Activated CD8-positive, alpha-beta T cell treated with anti-CD3 and anti-CD28 coated beads, Interleukin-2, amount 10 ng/mL, durations not matched to agents 7 days and 5 days (primary cell): ENCODE data around the gene CYP4F22. TPM values are rescaled to one million over a fixed set of nuclear protein-coding genes. Genes with fewer than 3 reads are reported as not detected.
A peak's percentile ranks its signal among the peaks of the same experiment; 100 is the strongest.
"Not testable (repeated sequence)": the region's sequence is repeated elsewhere in the genome, so short reads cannot be mapped to it uniquely, and the experiment has no call there.

ENCODE experiments used
- ATAC-seq: fragments of 150-1000 bp; cut with Tn5 transposase; one replicate; pipeline ENCODE4 v1.10.0; 2021; ENCODE audit warnings: moderate library complexity
- CTCF ChIA-PET: fragments of 350-600 bp; sonication (Branson Sonifier 250); formaldehyde crosslinking; loops from one replicate; lab custom pipeline; 2021; ENCODE audit warnings: antibody characterized with exemption; lab: Charles Lee
- POLR2A ChIA-PET: fragments of 350-600 bp; sonication (Branson Sonifier 250); formaldehyde crosslinking; loops from one replicate; lab custom pipeline; 2021; ENCODE audit warnings: antibody characterized with exemption; lab: Charles Lee
- DNase-seq: peaks from one replicate; pipeline ENCODE4 v3.0.0-alpha.2; 2020
- H3K27ac Mint-ChIP-seq: one replicate; pipeline ENCODE4 v1.8.0; 2021; ENCODE audit warnings: mild to moderate bottlenecking, mixed read lengths
- H3K27me3 Mint-ChIP-seq: one replicate; pipeline ENCODE4 v1.8.0; 2021; ENCODE audit warnings: low read depth, mixed read lengths
- H3K36me3 Mint-ChIP-seq: one replicate; pipeline ENCODE4 v1.8.0; 2021; ENCODE audit warnings: low read depth, mixed read lengths
- H3K4me1 Mint-ChIP-seq: one replicate; pipeline ENCODE4 v1.8.0; 2021; ENCODE audit warnings: low read depth, mixed read lengths
- H3K4me3 Mint-ChIP-seq: one replicate; pipeline ENCODE4 v1.8.0; 2021; ENCODE audit warnings: mild to moderate bottlenecking, mixed read lengths
- H3K9me3 Mint-ChIP-seq: one replicate; pipeline ENCODE4 v1.8.0; 2022; ENCODE audit warnings: mixed read lengths; ENCODE audit not compliant: insufficient read depth
- total RNA-seq, 2 experiments: library from RNA; stranded (reverse); gene quantifications; one replicate each; pipeline ENCODE4 v1.2.3, GENCODE V29; 2021

The CYP4F22 gene
- total RNA-seq, 2 experiments from 2014 or later: 5.8 to 6.2 TPM

DNA sequence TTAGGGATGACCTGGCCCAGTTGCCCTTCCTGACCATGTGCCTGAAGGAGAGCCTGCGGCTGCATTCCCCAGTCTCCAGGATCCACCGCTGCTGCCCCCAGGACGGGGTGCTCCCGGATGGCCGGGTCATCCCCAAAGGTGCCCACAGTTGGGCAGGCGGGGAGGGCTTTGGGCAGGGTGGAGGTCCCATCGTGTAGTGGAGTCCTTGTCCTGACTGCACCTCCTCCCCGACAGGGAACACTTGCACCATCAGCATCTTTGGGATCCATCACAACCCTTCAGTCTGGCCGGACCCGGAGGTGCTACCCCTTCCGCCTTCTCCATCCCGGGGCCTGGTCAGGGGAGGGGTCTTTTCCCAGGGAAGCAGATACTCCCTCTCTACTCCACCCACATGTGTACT, 75.0 kb downstream of the CYP4F22 start:
- H3K27me3 Mint-ChIP-seq: peaks cover 17% of the 10 kb centered on the region
- peaks cover 6% of the 10 kb centered on the region for H3K4me1 Mint-ChIP-seq
- ATAC-seq (no peak), DNase-seq (no peak)
- no peak overlapping the region for H3K27ac Mint-ChIP-seq
- H3K9me3 Mint-ChIP-seq: no peaks in the 10 kb centered on the region
- no peak overlapping the region for H3K4me3 Mint-ChIP-seq
- ChIA-PET CTCF (no interaction called here), POLR2A (no interaction called here)
- no peaks in the 10 kb centered on the region for H3K36me3 Mint-ChIP-seq

DNA sequence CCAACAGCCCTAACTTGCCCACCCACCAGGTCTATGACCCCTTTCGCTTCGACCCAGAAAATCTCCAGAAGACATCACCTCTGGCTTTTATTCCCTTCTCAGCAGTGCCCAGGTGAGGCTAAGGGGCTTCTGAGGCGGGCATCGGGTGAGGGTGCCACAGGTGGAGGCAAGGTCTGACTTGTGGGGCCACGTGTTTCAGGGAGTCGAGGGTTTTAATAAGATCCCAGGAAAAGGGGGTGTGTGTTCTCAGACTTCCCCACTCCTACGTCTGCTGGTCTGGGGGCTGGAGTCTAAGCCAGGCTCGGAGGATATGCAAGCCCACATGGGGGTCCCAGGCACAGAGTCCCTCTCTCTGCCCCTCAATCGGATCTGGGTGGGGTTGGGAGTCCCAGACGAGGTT, 75.8 kb downstream of the CYP4F22 start:
- Mint-ChIP-seq H3K4me1 (peaks cover 6% of the 10 kb centered on the region), H3K9me3 (no peaks in the 10 kb centered on the region), H3K4me3 (peak overlapping the region; percentile 43), H3K27ac (no peak overlapping the region), H3K27me3 (peaks cover 17% of the 10 kb centered on the region), H3K36me3 (no peaks in the 10 kb centered on the region)
- ChIA-PET POLR2A (no interaction called here), CTCF (no interaction called here)
- DNase-seq: no peak
- ATAC-seq: no peak

DNA sequence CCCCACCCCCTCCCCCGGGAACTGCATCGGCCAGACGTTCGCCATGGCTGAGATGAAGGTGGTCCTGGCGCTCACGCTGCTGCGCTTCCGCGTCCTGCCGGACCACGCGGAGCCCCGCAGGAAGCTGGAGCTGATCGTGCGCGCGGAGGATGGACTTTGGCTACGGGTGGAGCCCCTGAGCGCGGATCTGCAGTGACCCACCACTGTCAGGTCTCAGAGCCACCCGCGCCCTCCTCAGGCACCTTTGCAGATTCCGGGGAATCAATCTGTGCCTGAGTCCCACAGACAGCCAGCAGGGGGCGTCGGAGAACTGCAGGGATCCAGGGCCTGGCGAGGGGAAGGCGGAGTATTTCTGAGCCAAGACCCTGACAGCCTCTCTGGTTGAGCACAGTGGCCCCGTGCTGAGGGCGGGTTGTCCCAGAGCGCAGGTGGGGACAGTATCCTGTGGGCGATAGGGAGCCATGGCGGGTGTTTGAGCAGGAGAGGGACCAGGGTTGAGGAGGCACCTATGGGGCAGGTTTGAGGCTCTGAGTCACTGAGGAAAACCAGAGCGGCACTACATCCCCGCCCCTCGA, 76.3 kb downstream of the CYP4F22 start:
- ChIA-PET POLR2A (no interaction called here), CTCF (no interaction called here)
- peak; percentile 87 for DNase-seq
- H3K9me3 Mint-ChIP-seq: no peaks in the 10 kb centered on the region
- H3K36me3 Mint-ChIP-seq: no peaks in the 10 kb centered on the region
- peaks cover 6% of the 10 kb centered on the region for H3K4me1 Mint-ChIP-seq
- peak; percentile 94 for ATAC-seq
- H3K27me3 Mint-ChIP-seq: peaks cover 17% of the 10 kb centered on the region
- H3K27ac Mint-ChIP-seq: no peak overlapping the region
- peak overlapping the region; percentile 43 for H3K4me3 Mint-ChIP-seq

DNA sequence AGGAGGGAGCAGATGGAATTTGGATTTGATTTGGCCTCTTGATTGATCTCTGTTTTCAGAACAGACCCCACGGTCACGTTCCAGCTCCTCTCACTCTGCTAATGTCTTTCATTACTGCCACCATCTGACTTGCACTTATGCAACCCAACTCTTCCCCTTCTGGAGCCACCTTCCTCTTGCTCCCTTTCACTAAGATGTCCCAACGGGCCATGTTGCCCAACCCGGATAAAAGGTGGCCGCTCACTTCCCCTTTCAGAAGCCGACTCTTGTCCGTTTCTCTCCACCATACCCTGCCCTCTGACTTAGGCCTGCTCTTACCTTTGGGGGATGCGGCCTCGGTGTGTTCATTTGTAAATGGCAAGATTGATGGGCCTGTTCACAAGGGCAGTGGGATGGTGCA, 79.3 kb downstream of the CYP4F22 start:
- CTCF ChIA-PET: no interaction called here

DNA sequence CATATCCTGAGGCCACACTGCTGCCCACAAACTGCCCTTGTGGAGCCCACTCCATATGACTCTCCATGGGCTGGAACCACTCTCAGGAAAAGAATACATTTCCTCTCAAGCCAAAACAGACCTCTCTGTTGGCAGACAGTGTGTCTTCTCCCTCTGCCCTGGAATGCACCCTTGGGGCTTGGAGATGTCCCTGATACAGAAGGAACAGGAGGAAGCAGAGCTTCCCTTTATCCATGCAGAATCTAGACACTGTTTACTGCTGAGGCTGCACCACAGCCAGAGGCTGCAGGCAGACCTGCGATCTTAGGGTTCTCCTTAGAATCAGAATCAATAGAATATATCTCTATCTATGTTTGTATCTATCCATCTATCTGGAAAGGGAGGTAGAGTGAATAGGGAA, 79.9 kb downstream of the CYP4F22 start:
- peaks cover 6% of the 10 kb centered on the region for H3K4me1 Mint-ChIP-seq
- ATAC-seq: no peak
- no peaks in the 10 kb centered on the region for H3K9me3 Mint-ChIP-seq
- no peak for DNase-seq
- H3K36me3 Mint-ChIP-seq: no peaks in the 10 kb centered on the region
- no peak overlapping the region for H3K27ac Mint-ChIP-seq
- no peak overlapping the region for H3K4me3 Mint-ChIP-seq
- ChIA-PET POLR2A (no interaction called here), CTCF (no interaction called here)
- H3K27me3 Mint-ChIP-seq: peaks cover 6% of the 10 kb centered on the region

More for the DNA sequence above, 79.3 kb downstream of the CYP4F22 start:
- H3K27me3 Mint-ChIP-seq: peaks cover 6% of the 10 kb centered on the region
- DNase-seq (no peak), ATAC-seq (no peak)
- H3K4me1 Mint-ChIP-seq: peaks cover 6% of the 10 kb centered on the region
- POLR2A ChIA-PET: no interaction called here
- H3K4me3 Mint-ChIP-seq: no peak overlapping the region
- H3K9me3 Mint-ChIP-seq: no peaks in the 10 kb centered on the region
- no peaks in the 10 kb centered on the region for H3K36me3 Mint-ChIP-seq
- no peak overlapping the region for H3K27ac Mint-ChIP-seq

DNA sequence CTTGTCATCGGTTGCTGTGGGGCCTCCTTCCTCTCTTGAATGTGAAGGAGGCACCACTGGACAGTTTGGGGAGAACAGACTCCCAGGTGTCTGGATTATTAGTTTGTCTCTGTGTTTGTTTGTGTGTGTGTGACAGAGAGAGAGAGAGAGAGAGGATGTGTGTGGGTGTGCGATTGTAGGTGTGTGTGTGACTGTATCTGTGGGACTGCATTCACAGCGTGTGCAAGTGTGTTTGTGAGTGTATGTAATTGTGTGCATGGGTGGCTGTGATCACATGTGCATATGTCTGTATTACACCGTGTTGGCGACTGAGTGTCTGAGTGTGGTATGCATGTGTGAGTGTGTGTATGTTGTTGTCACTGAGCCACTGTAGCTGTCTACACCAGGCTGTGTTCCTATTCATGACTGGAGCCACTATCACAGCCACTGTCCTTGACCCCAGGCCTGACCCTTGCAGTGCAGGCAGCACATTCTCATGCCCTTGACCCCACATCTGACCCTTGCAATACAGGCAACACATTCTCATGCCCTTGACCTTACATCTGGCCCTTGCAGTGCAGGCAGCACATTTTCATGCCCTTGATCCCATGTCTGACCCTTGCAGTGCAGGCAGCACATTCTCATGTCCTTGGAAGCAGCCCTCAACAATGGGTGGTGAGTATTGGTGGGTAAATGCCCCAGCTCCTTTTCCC, 81.6 kb downstream of the CYP4F22 start:
- ATAC-seq (no peak), DNase-seq (no peak)
- ChIA-PET CTCF (no interaction called here), POLR2A (no interaction called here)
- Mint-ChIP-seq H3K36me3 (no peaks in the 10 kb centered on the region), H3K4me3 (no peak overlapping the region), H3K4me1 (no peaks in the 10 kb centered on the region), H3K27me3 (peaks cover 10% of the 10 kb centered on the region), H3K9me3 (no peaks in the 10 kb centered on the region), H3K27ac (no peak overlapping the region)

DNA sequence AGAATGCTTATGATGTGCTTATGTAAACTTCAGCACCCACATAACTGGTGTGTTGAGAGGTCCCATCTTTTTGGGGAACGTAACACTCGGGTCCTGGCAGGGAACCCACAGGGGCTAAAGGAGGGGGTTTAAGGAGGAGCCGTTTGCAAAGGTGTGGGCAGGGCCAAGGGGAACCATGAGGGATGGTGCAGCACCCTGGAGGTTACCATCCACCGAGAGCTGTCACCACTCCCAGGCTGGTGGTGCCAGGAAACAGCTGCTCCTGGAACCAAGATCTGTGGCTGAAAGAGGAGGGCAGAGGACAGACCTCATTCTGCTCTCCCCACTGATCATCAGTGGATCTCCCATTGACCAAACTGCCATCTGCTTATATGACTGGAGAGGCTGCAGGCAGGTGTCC, 83.5 kb downstream of the CYP4F22 start:
- no peak overlapping the region for H3K27ac Mint-ChIP-seq
- no peak for ATAC-seq
- no peak for DNase-seq
- H3K4me1 Mint-ChIP-seq: no peaks in the 10 kb centered on the region
- no peaks in the 10 kb centered on the region for H3K9me3 Mint-ChIP-seq
- H3K36me3 Mint-ChIP-seq: peaks cover 3% of the 10 kb centered on the region
- POLR2A ChIA-PET: no interaction called here
- H3K4me3 Mint-ChIP-seq: no peak overlapping the region
- CTCF ChIA-PET: no interaction called here
- peaks cover 12% of the 10 kb centered on the region for H3K27me3 Mint-ChIP-seq

DNA sequence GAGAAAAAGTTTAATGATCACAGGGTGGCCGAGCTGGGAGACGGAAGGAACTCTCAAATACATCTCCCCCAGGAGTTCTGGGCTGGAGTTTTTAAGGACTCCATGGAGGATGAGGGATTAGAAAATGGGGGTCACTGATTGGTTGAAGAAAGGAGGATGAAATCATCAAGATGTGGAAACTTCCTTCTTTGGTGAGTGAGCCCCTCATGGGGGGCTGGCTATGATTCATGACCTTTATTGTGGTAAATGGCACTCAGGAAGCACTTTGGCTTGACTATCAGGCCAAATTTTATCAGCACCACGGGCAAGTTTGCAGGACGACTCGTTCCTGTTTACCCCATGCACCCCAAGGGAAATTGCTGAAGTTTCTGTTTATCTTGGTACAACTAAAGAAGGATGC, 84.2 kb downstream of the CYP4F22 start:
- H3K4me3 Mint-ChIP-seq, H3K9me3 Mint-ChIP-seq, H3K27ac Mint-ChIP-seq, POLR2A ChIA-PET, H3K36me3 Mint-ChIP-seq, CTCF ChIA-PET, ATAC-seq, H3K4me1 Mint-ChIP-seq, DNase-seq: not testable (repeated sequence)
- peaks cover 12% of the 10 kb centered on the region for H3K27me3 Mint-ChIP-seq

DNA sequence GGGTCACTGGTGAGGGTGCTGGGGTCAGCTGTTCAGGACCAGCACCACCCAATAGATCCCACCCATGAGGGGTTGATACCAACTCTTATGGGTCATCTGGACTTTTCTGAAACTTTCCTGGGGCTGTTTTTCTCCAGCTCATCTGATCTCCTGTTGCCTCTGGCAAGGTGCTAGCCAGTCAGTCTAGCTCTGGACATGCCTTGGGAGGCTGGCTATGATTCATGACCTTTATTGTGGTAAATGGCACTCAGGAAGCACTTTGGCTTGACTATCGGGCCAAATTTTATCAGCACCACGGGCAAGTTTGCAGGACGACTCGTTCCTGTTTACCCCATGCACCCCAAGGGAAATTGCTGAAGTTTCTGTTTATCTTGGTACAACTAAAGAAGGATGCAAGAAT, 85.4 kb downstream of the CYP4F22 start:
- H3K4me1 Mint-ChIP-seq, H3K27ac Mint-ChIP-seq, H3K36me3 Mint-ChIP-seq, ATAC-seq, POLR2A ChIA-PET, H3K9me3 Mint-ChIP-seq, H3K4me3 Mint-ChIP-seq, DNase-seq, CTCF ChIA-PET: not testable (repeated sequence)
- H3K27me3 Mint-ChIP-seq: peaks cover 10% of the 10 kb centered on the region

DNA sequence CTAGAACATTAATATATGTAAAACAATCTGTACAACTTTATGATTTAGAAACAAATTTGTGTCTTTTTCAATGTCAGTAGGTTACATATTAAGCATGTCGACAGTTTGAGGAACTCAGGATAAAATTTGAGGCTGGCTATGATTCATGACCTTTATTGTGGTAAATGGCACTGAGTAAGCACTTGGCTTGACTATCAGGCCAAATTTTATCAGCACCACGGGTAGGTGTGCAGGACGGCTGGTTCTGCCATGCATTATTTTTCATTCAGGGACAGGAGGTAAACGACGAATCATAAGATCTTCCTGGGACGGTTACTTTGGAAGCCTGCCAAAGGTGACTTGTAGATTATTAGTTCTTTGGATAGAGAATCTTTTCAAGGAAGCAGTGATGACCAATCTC, 86.7 kb downstream of the CYP4F22 start:
- H3K27me3 Mint-ChIP-seq: peaks cover 10% of the 10 kb centered on the region
- no peak overlapping the region for H3K4me3 Mint-ChIP-seq
- ChIA-PET POLR2A (no interaction called here), CTCF (no interaction called here)
- H3K9me3 Mint-ChIP-seq: no peaks in the 10 kb centered on the region
- ATAC-seq (no peak), DNase-seq (no peak)
- no peak overlapping the region for H3K27ac Mint-ChIP-seq
- H3K4me1 Mint-ChIP-seq: no peaks in the 10 kb centered on the region
- H3K36me3 Mint-ChIP-seq: peaks cover 3% of the 10 kb centered on the region
